ENCODE results near the gene PTPRN2. TPM values are rescaled to one million over a fixed set of nuclear protein-coding genes. Genes with fewer than 3 reads are reported as not detected.

The PTPRN2 gene
- total and polyA plus RNA-seq, 2 donors: 1.7 to 1.9 TPM

DNA sequence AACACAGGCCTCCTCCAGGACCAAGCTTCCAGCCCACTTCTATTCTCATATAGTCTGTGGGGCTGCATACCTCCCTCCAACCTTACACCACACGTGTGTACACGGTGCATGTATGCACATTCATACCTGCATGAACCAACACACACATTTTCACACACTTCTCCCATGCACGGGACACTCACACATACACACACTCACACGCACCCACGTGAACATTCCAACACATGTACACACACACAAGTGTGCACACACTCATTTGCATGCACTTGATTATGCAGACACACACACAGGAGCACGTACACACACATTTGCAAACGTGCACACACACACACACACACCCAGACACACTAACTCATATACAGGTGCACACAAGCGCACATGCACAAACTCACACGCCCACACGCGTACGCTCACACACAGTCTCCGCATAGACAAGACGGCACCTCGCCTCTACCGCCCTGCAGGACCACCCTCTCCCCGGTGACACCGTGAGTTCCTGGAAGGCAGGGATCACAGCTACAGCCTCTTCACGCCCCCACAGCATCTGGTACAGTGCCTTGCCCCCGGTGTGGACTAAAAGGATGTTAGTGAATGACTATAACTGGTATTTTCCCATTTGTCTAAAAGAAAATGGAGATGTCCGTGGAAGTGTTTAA, 263.8 kb downstream of the PTPRN2 start:
- no peaks in the 10 kb centered on the region for H3K27me3 ChIP-seq (ENCODE audit: control insufficient read depth in 2 of 2, insufficient read depth in 1 of 2, low read length in 1 of 2)
- WGBS: 90% methylated on average over 21 of the region's 21 CpGs
- no peak overlapping the region for H3K4me3 ChIP-seq (ENCODE audit: low read length in 2 of 2)
- DNase-seq (ENCODE audit: low read depth in 6 of 9, low spot score in 9 of 9): no peak
- peaks cover 0 to 72% of the 10 kb centered on the region in 2 donors for H3K9me3 ChIP-seq (ENCODE audit: control insufficient read depth in 2 of 2, insufficient read depth in 1 of 2, low read length in 1 of 2)
- H3K27ac ChIP-seq (ENCODE audit: low read depth in 1 of 2, low read length in 1 of 2): no peak overlapping the region
- H3K36me3 ChIP-seq (ENCODE audit: control insufficient read depth in 2 of 2, insufficient read depth in 2 of 2, low read length in 1 of 2): no peaks in the 10 kb centered on the region
- no peaks in the 10 kb centered on the region for H3K4me1 ChIP-seq (ENCODE audit: control insufficient read depth in 2 of 2, insufficient read depth in 2 of 2, low read length in 2 of 2)

DNA sequence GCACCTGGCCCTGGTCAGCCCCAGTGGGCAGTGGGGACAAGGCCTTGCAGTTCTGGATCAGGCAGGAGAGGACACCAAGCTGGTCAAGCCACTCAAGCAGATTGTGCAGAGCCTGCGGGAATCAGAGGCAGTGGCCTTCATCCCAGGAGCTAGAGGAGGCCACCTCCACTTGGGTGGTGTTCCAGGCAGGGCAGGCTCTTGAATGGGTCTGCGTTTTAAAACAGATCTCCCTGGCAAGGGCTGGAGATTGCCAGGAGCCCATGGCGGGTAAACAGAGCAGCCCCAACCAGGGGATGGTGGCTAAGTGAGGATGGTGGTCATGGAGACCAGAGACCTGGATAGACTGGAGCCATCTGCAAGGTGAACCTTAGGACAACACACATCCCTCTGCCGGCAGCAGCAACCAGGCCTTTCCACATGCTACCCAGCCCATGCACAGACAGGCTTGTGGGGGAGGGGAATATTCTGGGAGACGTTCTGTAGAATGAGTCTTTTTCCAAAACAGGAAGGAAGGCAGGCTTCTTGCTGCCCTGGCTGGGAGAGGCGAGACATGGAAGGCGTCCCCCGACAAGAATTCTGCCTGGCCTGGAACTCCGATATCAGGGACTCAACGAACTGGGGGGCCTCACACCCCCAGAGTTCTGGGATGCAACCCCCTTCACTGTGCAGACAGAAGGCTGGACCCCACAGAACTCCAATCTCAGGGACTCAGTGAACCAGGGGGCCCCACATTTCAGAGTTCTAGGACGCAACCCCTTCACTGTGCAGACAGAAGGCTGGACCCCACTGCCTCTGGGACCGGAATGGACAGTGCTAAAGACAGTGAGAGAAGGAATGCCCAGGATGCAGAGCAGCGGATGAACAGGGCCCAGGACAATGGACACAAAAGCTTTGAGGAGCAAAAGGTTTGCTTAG, 264.8 kb downstream of the PTPRN2 start:
- no peak for DNase-seq (ENCODE audit: low read depth in 6 of 9, low spot score in 9 of 9)
- WGBS: 51% methylated on average over 13 of the region's 13 CpGs
- peaks cover 2 to 73% of the 10 kb centered on the region in 2 donors for H3K9me3 ChIP-seq (ENCODE audit: control insufficient read depth in 2 of 2, insufficient read depth in 1 of 2, low read length in 1 of 2)

DNA sequence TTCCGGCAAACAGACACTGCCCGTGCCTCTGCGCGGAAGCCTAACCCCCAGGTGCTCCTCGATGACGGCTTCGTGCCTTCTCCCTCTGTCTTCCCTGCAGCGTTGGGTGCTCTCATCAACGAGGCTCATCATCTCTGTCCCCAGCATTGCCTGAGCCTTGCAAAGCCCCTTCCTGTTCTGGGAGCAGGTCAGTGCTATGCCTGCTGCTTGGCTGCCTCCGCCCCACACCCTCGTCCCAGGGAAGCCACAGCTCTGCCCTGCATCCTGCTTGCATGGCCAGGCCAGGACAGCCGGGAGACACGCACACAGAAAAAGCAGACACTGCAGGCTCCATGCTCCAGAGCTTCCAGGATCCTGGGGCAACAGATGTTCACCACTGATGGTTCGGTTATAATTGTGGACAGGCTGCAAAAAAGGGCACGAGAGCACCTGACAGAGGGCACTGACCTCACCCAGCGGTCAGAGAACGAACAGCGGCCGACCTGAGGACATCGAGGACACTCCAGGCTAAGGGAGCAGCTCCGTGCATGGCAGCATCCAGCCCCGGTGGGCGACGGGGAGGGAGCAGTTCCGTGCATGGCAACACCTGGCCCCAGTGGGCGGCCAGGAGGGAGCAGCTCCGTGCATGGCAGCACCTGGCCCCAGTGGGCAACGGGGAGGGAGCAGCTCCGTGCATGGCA, 265.5 kb downstream of the PTPRN2 start:
- H3K4me3 ChIP-seq (ENCODE audit: low read length in 2 of 2): no peak overlapping the region
- WGBS: 87% methylated on average over 29 of the region's 29 CpGs
- peaks cover 2 to 74% of the 10 kb centered on the region in 2 donors for H3K9me3 ChIP-seq (ENCODE audit: control insufficient read depth in 2 of 2, insufficient read depth in 1 of 2, low read length in 1 of 2)
- no peaks in the 10 kb centered on the region for H3K4me1 ChIP-seq (ENCODE audit: control insufficient read depth in 2 of 2, insufficient read depth in 2 of 2, low read length in 2 of 2)
- no peak overlapping the region for H3K27ac ChIP-seq (ENCODE audit: low read depth in 1 of 2, low read length in 1 of 2)
- H3K27me3 ChIP-seq (ENCODE audit: control insufficient read depth in 2 of 2, insufficient read depth in 1 of 2, low read length in 1 of 2): peaks cover 0 to 2% of the 10 kb centered on the region in 2 donors
- DNase-seq (ENCODE audit: low read depth in 6 of 9, low spot score in 9 of 9): no peak
- H3K36me3 ChIP-seq (ENCODE audit: control insufficient read depth in 2 of 2, insufficient read depth in 2 of 2, low read length in 1 of 2): no peaks in the 10 kb centered on the region

More for the DNA sequence above, 264.8 kb downstream of the PTPRN2 start:
- no peak overlapping the region for H3K27ac ChIP-seq (ENCODE audit: low read depth in 1 of 2, low read length in 1 of 2)
- peaks cover 0 to 2% of the 10 kb centered on the region in 2 donors for H3K27me3 ChIP-seq (ENCODE audit: control insufficient read depth in 2 of 2, insufficient read depth in 1 of 2, low read length in 1 of 2)
- H3K36me3 ChIP-seq (ENCODE audit: control insufficient read depth in 2 of 2, insufficient read depth in 2 of 2, low read length in 1 of 2): no peaks in the 10 kb centered on the region
- H3K4me1 ChIP-seq (ENCODE audit: control insufficient read depth in 2 of 2, insufficient read depth in 2 of 2, low read length in 2 of 2): no peaks in the 10 kb centered on the region
- H3K4me3 ChIP-seq (ENCODE audit: low read length in 2 of 2): no peak overlapping the region

- Histone ChIP-seq H3K9me3 (ENCODE audit: control insufficient read depth in 2 of 2, insufficient read depth in 1 of 2, low read length in 1 of 2) (peaks cover 2 to 80% of the 10 kb centered on the region in 2 donors), H3K4me3 (ENCODE audit: low read length in 2 of 2) (no peak overlapping the region), H3K27me3 (ENCODE audit: control insufficient read depth in 2 of 2, insufficient read depth in 1 of 2, low read length in 1 of 2) (peaks cover 0 to 2% of the 10 kb centered on the region in 2 donors), H3K4me1 (ENCODE audit: control insufficient read depth in 2 of 2, insufficient read depth in 2 of 2, low read length in 2 of 2) (no peaks in the 10 kb centered on the region), H3K27ac (ENCODE audit: low read depth in 1 of 2, low read length in 1 of 2) (no peak overlapping the region), H3K36me3 (ENCODE audit: control insufficient read depth in 2 of 2, insufficient read depth in 2 of 2, low read length in 1 of 2) (no peaks in the 10 kb centered on the region)
- DNase-seq (ENCODE audit: low read depth in 6 of 9, low spot score in 9 of 9): no peak
- 92% methylated on average over 28 of the region's 28 CpGs for WGBS
These were observed 266.4 kb downstream of the PTPRN2 start for GRCh38 chr7:158321056-158321700.

DNA sequence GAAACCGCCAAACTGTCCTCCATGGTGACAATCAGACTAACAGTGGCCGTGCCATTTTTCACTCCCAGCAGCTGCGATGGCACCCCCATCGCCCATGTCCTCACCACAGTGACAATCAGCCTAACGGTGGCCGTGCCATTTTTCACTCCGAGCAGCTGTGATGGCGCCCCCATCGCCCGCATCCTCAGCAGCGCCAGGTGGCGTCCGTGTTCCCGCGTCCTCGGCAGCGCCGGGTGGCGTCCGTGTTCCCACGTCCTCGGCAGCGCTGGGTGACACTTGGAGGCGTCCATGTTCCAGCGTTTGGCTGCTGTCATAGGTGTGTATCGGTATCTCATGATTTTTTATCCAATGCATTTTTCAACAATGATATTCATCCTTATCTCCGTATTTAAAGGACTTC, 267.3 kb downstream of the PTPRN2 start:
- peaks cover 0 to 2% of the 10 kb centered on the region in 2 donors for H3K27me3 ChIP-seq (ENCODE audit: control insufficient read depth in 2 of 2, insufficient read depth in 1 of 2, low read length in 1 of 2)

GRCh38 chr7:158318511-158318913, 269.1 kb downstream of the PTPRN2 start:
- peaks cover 7 to 79% of the 10 kb centered on the region in 2 donors for H3K9me3 ChIP-seq (ENCODE audit: control insufficient read depth in 2 of 2, insufficient read depth in 1 of 2, low read length in 1 of 2)
- DNase-seq (ENCODE audit: low read depth in 6 of 9, low spot score in 9 of 9): no peak

More for the DNA sequence above, 267.3 kb downstream of the PTPRN2 start:
- no peaks in the 10 kb centered on the region for H3K36me3 ChIP-seq (ENCODE audit: control insufficient read depth in 2 of 2, insufficient read depth in 2 of 2, low read length in 1 of 2)
- no peaks in the 10 kb centered on the region for H3K4me1 ChIP-seq (ENCODE audit: control insufficient read depth in 2 of 2, insufficient read depth in 2 of 2, low read length in 2 of 2)
- H3K9me3 ChIP-seq (ENCODE audit: control insufficient read depth in 2 of 2, insufficient read depth in 1 of 2, low read length in 1 of 2): peaks cover 6 to 81% of the 10 kb centered on the region in 2 donors
- H3K4me3 ChIP-seq (ENCODE audit: low read length in 2 of 2): no peak overlapping the region
- no peak for DNase-seq (ENCODE audit: low read depth in 6 of 9, low spot score in 9 of 9)
- 89% methylated on average over 27 of the region's 27 CpGs for WGBS
- H3K27ac ChIP-seq (ENCODE audit: low read depth in 1 of 2, low read length in 1 of 2): no peak overlapping the region

GRCh38 chr7:158317238-158318205, 270.1 kb downstream of the PTPRN2 start:
- no peaks in the 10 kb centered on the region for H3K36me3 ChIP-seq (ENCODE audit: control insufficient read depth in 2 of 2, insufficient read depth in 2 of 2, low read length in 1 of 2)

More at GRCh38 chr7:158318511-158318913, 269.1 kb downstream of the PTPRN2 start:
- no peaks in the 10 kb centered on the region for H3K36me3 ChIP-seq (ENCODE audit: control insufficient read depth in 2 of 2, insufficient read depth in 2 of 2, low read length in 1 of 2)
- H3K27ac ChIP-seq (ENCODE audit: low read depth in 1 of 2, low read length in 1 of 2): no peak overlapping the region
- 85% methylated on average over 22 of the region's 22 CpGs for WGBS
- H3K4me1 ChIP-seq (ENCODE audit: control insufficient read depth in 2 of 2, insufficient read depth in 2 of 2, low read length in 2 of 2): no peaks in the 10 kb centered on the region
- H3K4me3 ChIP-seq (ENCODE audit: low read length in 2 of 2): no peak overlapping the region
- H3K27me3 ChIP-seq (ENCODE audit: control insufficient read depth in 2 of 2, insufficient read depth in 1 of 2, low read length in 1 of 2): peaks cover 0 to 2% of the 10 kb centered on the region in 2 donors

More at GRCh38 chr7:158317238-158318205, 270.1 kb downstream of the PTPRN2 start:
- Histone ChIP-seq H3K27ac (ENCODE audit: low read depth in 1 of 2, low read length in 1 of 2) (no peak overlapping the region), H3K4me3 (ENCODE audit: low read length in 2 of 2) (no peak overlapping the region), H3K9me3 (ENCODE audit: control insufficient read depth in 2 of 2, insufficient read depth in 1 of 2, low read length in 1 of 2) (peaks cover 9 to 81% of the 10 kb centered on the region in 2 donors), H3K27me3 (ENCODE audit: control insufficient read depth in 2 of 2, insufficient read depth in 1 of 2, low read length in 1 of 2) (peaks cover 0 to 2% of the 10 kb centered on the region in 2 donors), H3K4me1 (ENCODE audit: control insufficient read depth in 2 of 2, insufficient read depth in 2 of 2, low read length in 2 of 2) (no peaks in the 10 kb centered on the region)
- 31% methylated on average over 59 of the region's 59 CpGs for WGBS
- DNase-seq (ENCODE audit: low read depth in 6 of 9, low spot score in 9 of 9): no peak

All from thymus (tissue), 11 donors.